Tibial nerve (tissue), 4 donors: ENCODE results near the gene TNIK.

Experiments used
- CTCF ChIP-seq, 5 experiments: fragments of 200-600 bp in 3 of 5; fragments of 450-650 bp in 2 of 5; sonication (generic) in 3 of 5; IDR thresholded peaks; one replicate each; pipeline ENCODE4 v1.5.1; 2016 to 2019; ENCODE audit warnings: antibody characterized with exemption in 5 of 5, mild to moderate bottlenecking in 3 of 5, moderate library complexity in 2 of 5
- EP300 ChIP-seq, 2 donors: sonication (generic); formaldehyde crosslinking; IDR thresholded peaks; one replicate each; pipeline ENCODE4 v1.6.1; 2017; ENCODE audit warnings: antibody characterized with exemption in 2 of 2, mild to moderate bottlenecking in 1 of 2
- POLR2A ChIP-seq, 2 donors: fragments of 450-650 bp; IDR thresholded peaks; one replicate each; pipeline ENCODE4 v1.6.1; 2017; ENCODE audit warnings: antibody characterized with exemption in 2 of 2, mild to moderate bottlenecking in 2 of 2, moderate library complexity in 2 of 2

- TF ChIP-seq CTCF (IDR thresholded peaks at IDR 0.05) (no peak), POLR2A (IDR thresholded peaks at IDR 0.05) (no peak), EP300 (IDR thresholded peaks at IDR 0.05) (no peak)
Observed at GRCh38 chr3:171327441-171328174, 132.6 kb downstream of the TNIK start.
